ENCODE data around the gene KCNAB1. TPM values are rescaled to one million over a fixed set of nuclear protein-coding genes. Genes with fewer than 3 reads are reported as not detected.

KCNAB1 gene
- total RNA-seq, 2 donors from 2014 or later = 0.07 to 0.74 TPM

- Histone ChIP-seq H3K27ac (no peak overlapping the region), H3K9me3 (no peaks in the 10 kb centered on the region), H3K9ac (ENCODE audit: low read depth in 2 of 2, low read length in 2 of 2) (no peak overlapping the region), H3K4me3 (no peak overlapping the region), H3K4me1 (no peaks in the 10 kb centered on the region), H3K27me3 (peaks cover 23% of the 10 kb centered on the region), H3K36me3 (no peaks in the 10 kb centered on the region)
- no peak for DNase-seq
- TF ChIP-seq, protein P1, sequence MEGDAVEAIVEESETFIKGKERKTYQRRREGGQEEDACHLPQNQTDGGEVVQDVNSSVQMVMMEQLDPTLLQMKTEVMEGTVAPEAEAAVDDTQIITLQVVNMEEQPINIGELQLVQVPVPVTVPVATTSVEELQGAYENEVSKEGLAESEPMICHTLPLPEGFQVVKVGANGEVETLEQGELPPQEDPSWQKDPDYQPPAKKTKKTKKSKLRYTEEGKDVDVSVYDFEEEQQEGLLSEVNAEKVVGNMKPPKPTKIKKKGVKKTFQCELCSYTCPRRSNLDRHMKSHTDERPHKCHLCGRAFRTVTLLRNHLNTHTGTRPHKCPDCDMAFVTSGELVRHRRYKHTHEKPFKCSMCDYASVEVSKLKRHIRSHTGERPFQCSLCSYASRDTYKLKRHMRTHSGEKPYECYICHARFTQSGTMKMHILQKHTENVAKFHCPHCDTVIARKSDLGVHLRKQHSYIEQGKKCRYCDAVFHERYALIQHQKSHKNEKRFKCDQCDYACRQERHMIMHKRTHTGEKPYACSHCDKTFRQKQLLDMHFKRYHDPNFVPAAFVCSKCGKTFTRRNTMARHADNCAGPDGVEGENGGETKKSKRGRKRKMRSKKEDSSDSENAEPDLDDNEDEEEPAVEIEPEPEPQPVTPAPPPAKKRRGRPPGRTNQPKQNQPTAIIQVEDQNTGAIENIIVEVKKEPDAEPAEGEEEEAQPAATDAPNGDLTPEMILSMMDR (IDR thresholded peaks at IDR 0.05) = no peak
- intact Hi-C loops (cut with DNase I) = no loop called here
These were observed 170.5 kb downstream of the KCNAB1 start for GRCh38 chr3:156290924-156291271.

- TF ChIP-seq, protein P1 (IDR thresholded peaks at IDR 0.05) = no peak
- H3K4me1 ChIP-seq = no peaks in the 10 kb centered on the region
- no peak overlapping the region for H3K27ac ChIP-seq
- DNase-seq = no peak
- peaks cover 23% of the 10 kb centered on the region for H3K27me3 ChIP-seq
- intact Hi-C loops (cut with DNase I) = no loop called here
- peak overlapping the region; percentile 5 for H3K4me3 ChIP-seq
- no peaks in the 10 kb centered on the region for H3K36me3 ChIP-seq
- peak overlapping the region in 1 of 2 donors; percentile 18 for H3K9ac ChIP-seq (ENCODE audit: low read depth in 2 of 2, low read length in 2 of 2)
- H3K9me3 ChIP-seq = no peaks in the 10 kb centered on the region
These were observed 171.1 kb downstream of the KCNAB1 start for GRCh38 chr3:156291272-156292123.

- H3K27me3 ChIP-seq = peaks cover 23% of the 10 kb centered on the region
- TF ChIP-seq, protein P1 (IDR thresholded peaks at IDR 0.05) = no peak
- no peak overlapping the region for H3K4me3 ChIP-seq
These were observed 173.2 kb downstream of the KCNAB1 start for GRCh38 chr3:156293566-156293965.

DNA sequence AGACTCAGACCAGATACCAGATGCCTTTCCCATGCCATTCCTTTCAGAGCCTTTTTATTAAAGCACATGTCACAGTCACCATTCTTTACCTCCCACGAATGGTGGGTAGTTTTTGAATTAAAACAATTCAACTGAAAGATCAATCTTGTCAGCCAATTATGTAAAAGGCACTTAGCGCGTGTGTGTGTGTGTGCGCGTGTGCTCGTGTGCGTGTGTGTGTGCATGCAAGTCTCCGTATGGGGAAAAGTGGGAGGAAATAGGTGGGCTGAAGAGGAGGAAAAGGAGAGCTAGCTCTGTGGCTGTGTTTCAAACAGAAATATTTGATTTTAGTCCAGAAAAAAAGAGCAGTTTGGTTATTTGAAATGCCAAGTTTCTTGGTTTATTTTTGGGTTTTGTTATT, 177.2 kb downstream of the KCNAB1 start:
- Histone ChIP-seq H3K9ac (ENCODE audit: low read depth in 2 of 2, low read length in 2 of 2) (no peak overlapping the region), H3K4me1 (no peaks in the 10 kb centered on the region), H3K27me3 (peaks cover 3% of the 10 kb centered on the region), H3K4me3 (no peak overlapping the region), H3K36me3 (no peaks in the 10 kb centered on the region), H3K9me3 (no peaks in the 10 kb centered on the region), H3K27ac (no peak overlapping the region)
- intact Hi-C loops (cut with DNase I) = no loop called here
- DNase-seq = no peak
- TF ChIP-seq, protein P1 (IDR thresholded peaks at IDR 0.05) = no peak

More at GRCh38 chr3:156293566-156293965, 173.2 kb downstream of the KCNAB1 start:
- no peak overlapping the region for H3K9ac ChIP-seq (ENCODE audit: low read depth in 2 of 2, low read length in 2 of 2)
- H3K36me3 ChIP-seq = no peaks in the 10 kb centered on the region
- H3K9me3 ChIP-seq = no peaks in the 10 kb centered on the region
- DNase-seq = no peak
- intact Hi-C loops (cut with DNase I) = no loop called here
- H3K4me1 ChIP-seq = no peaks in the 10 kb centered on the region
- no peak overlapping the region for H3K27ac ChIP-seq

GRCh38 chr3:156298014-156298413, 177.6 kb downstream of the KCNAB1 start:
- intact Hi-C loops (cut with DNase I) = no loop called here
- H3K4me1 ChIP-seq = no peaks in the 10 kb centered on the region
- no peak overlapping the region for H3K27ac ChIP-seq
- TF ChIP-seq, protein P1 (IDR thresholded peaks at IDR 0.05) = no peak
- H3K4me3 ChIP-seq = no peak overlapping the region
- H3K27me3 ChIP-seq = no peaks in the 10 kb centered on the region
- H3K9me3 ChIP-seq = no peaks in the 10 kb centered on the region
- H3K9ac ChIP-seq (ENCODE audit: low read depth in 2 of 2, low read length in 2 of 2) = no peak overlapping the region
- DNase-seq = no peak
- H3K36me3 ChIP-seq = no peaks in the 10 kb centered on the region

Measured in colonic mucosa (tissue), 4 donors.